Measurements from ENCODE around the gene ANTXR1.

- TF ChIP-seq CTCF (IDR thresholded peaks at IDR 0.05) (no peak), POLR2A (IDR thresholded peaks at IDR 0.05) (no peak)
Observed at GRCh38 chr2:69170661-69171060, 157.7 kb downstream of the ANTXR1 start.
